Keratinocyte (primary cell): ENCODE measurements around the gene UGP2.

ENCODE experiments used
- CTCF ChIP-seq, 3 experiments: IDR thresholded peaks in 1 of 3; conservative IDR thresholded peaks in 1 of 3; optimal IDR thresholded peaks in 1 of 3; 2 replicates in 2 of 3; 3 replicates in 1 of 3; pipeline versions ENCODE3 to v1.5.1; 2011; ENCODE audit warnings: low read length in 3 of 3, mild to moderate bottlenecking in 3 of 3, moderate library complexity in 2 of 3, control low read depth in 1 of 3, inconsistent platforms in 1 of 3; ENCODE audit not compliant: insufficient read depth in 2 of 3; ENCODE audit errors: extremely low read depth in 1 of 3
- EZH2 ChIP-seq: IDR thresholded peaks from one replicate; pipeline ENCODE4 v1.6.1; 2012; ENCODE audit warnings: inconsistent platforms, mild to moderate bottlenecking, low read length, moderate library complexity

GRCh38 chr2:63843791-63844190 is 2.1 kb downstream of the UGP2 start:
- TF ChIP-seq CTCF (optimal IDR thresholded peaks at IDR 0.05 in 1 of 3, IDR thresholded peaks at IDR 0.05 in 1 of 3, conservative IDR thresholded peaks at IDR 0.05 in 1 of 3; ENCODE audit: extremely low read depth in 1 of 3, insufficient read depth in 2 of 3, low read length in 3 of 3) (no peak), EZH2 (no peak)
